ENCODE measurements around the gene PDZD2. TPM values are rescaled to one million over a fixed set of nuclear protein-coding genes. Genes with fewer than 3 reads are reported as not detected.
"Not testable (repeated sequence)": the region's sequence is repeated elsewhere in the genome, so short reads cannot be mapped to it uniquely, and the experiment has no call there.

PDZD2 gene
- total RNA-seq, 1 experiment from 2014 or later, result 23.0 TPM

GRCh38 chr5:31688515-31689092 is 49.7 kb downstream of the PDZD2 start:
- Mint-ChIP-seq H3K36me3 (ENCODE audit: insufficient read depth, unreplicated experiment) (no peaks in the 10 kb centered on the region), H3K27me3 (ENCODE audit: insufficient read depth, unreplicated experiment) (peaks cover 21% of the 10 kb centered on the region), H3K4me3 (ENCODE audit: unreplicated experiment) (no peak overlapping the region), H3K4me1 (ENCODE audit: insufficient read depth, unreplicated experiment) (no peaks in the 10 kb centered on the region), H3K27ac (ENCODE audit: low read depth, unreplicated experiment) (no peak overlapping the region), H3K9me3 (ENCODE audit: unreplicated experiment) (no peaks in the 10 kb centered on the region)
- TF ChIP-seq CTCF (IDR thresholded peaks at IDR 0.05; ENCODE audit: unreplicated experiment), result no peak
- intact Hi-C loops (cut with micrococcal nuclease), result no loop called here
- POLR2A ChIA-PET, result no interaction called here
- BruUV-seq (replicated peaks), result no TSS peak
- CTCF ChIA-PET, result no interaction called here
- DNase-seq (ENCODE audit: unreplicated experiment), result no peak

DNA sequence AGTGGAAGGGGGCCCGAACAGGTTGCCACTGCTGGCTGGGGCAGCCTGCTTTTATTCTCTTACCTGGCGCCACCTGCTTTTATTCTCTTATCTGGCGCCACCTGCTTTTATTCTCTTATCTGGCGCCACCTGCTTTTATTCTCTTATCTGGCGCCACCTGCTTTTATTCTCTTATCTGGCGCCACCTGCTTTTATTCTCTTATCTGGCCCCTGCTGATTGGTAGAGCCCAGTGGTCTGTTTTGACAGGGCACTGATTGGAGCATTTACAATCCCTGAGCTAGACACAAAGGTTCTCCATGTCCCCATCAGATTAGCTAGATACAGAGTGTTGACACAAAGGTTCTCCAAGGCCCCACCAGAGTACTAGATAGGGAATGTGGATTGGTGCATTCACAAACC is 52.5 kb downstream of the PDZD2 start:
- H3K9me3 Mint-ChIP-seq (ENCODE audit: unreplicated experiment); CTCF ChIA-PET; H3K4me1 Mint-ChIP-seq (ENCODE audit: insufficient read depth, unreplicated experiment); POLR2A ChIA-PET; H3K27ac Mint-ChIP-seq (ENCODE audit: low read depth, unreplicated experiment); intact Hi-C loops (cut with micrococcal nuclease); H3K4me3 Mint-ChIP-seq (ENCODE audit: unreplicated experiment); BruUV-seq (replicated peaks); H3K27me3 Mint-ChIP-seq (ENCODE audit: insufficient read depth, unreplicated experiment); H3K36me3 Mint-ChIP-seq (ENCODE audit: insufficient read depth, unreplicated experiment); DNase-seq (ENCODE audit: unreplicated experiment): not testable (repeated sequence)

DNA sequence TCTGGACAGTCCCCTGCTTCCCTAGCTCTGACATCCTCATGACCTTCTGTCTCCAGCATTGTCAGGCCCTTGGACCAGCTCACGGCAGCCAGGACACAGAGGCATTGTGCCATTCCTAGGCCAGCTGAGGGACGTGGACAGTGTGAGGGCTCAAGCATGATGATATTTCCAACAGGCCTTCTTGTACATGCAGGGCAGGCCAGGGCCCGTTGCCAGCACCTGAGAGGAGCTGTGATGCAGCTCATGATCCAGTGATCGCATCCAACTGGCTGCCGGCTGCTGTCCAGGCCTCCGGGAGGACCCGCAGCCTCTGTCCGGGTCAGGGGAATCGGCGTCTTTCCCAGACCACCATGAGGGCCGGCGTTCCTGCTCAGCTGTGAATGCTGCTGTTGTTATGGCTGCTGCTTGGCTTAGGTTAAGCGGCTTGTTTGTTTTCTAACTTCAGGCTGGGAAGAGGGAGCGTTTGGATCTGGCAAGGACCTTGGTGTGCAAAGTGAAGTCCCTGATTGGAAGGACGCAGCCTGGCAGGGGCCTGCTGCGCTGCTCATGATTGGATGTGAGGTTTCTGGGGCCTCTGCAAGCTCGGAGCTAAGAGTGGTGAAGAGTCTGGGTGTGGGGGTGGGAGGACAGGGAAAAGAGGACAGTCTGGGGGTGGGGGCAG is 53.8 kb downstream of the PDZD2 start:
- no peak for TF ChIP-seq CTCF (IDR thresholded peaks at IDR 0.05; ENCODE audit: unreplicated experiment)
- no peaks in the 10 kb centered on the region for H3K4me1 Mint-ChIP-seq (ENCODE audit: insufficient read depth, unreplicated experiment)
- no peaks in the 10 kb centered on the region for H3K9me3 Mint-ChIP-seq (ENCODE audit: unreplicated experiment)
- BruUV-seq (replicated peaks), result no TSS peak
- no peak overlapping the region for H3K4me3 Mint-ChIP-seq (ENCODE audit: unreplicated experiment)
- CTCF ChIA-PET, result no interaction called here
- H3K27ac Mint-ChIP-seq (ENCODE audit: low read depth, unreplicated experiment), result no peak overlapping the region
- H3K27me3 Mint-ChIP-seq (ENCODE audit: insufficient read depth, unreplicated experiment), result no peaks in the 10 kb centered on the region
- no peaks in the 10 kb centered on the region for H3K36me3 Mint-ChIP-seq (ENCODE audit: insufficient read depth, unreplicated experiment)
- POLR2A ChIA-PET, result no interaction called here
- intact Hi-C loops (cut with micrococcal nuclease), result no loop called here
- no peak for DNase-seq (ENCODE audit: unreplicated experiment)

- ChIA-PET CTCF (no interaction called here), POLR2A (no interaction called here)
- Mint-ChIP-seq H3K27ac (ENCODE audit: low read depth, unreplicated experiment) (no peak overlapping the region), H3K36me3 (ENCODE audit: insufficient read depth, unreplicated experiment) (no peaks in the 10 kb centered on the region), H3K27me3 (ENCODE audit: insufficient read depth, unreplicated experiment) (peaks cover 49% of the 10 kb centered on the region), H3K4me3 (ENCODE audit: unreplicated experiment) (no peak overlapping the region), H3K4me1 (ENCODE audit: insufficient read depth, unreplicated experiment) (no peaks in the 10 kb centered on the region), H3K9me3 (ENCODE audit: unreplicated experiment) (no peaks in the 10 kb centered on the region)
- no peak for TF ChIP-seq CTCF (IDR thresholded peaks at IDR 0.05; ENCODE audit: unreplicated experiment)
- intact Hi-C loops (cut with micrococcal nuclease), result no loop called here
- DNase-seq (ENCODE audit: unreplicated experiment), result no peak
- BruUV-seq (replicated peaks), result no TSS peak
Observed at GRCh38 chr5:31698673-31699072, 59.7 kb downstream of the PDZD2 start.
